HG02884 (cell line): ENCODE data around the gene FTO.

Experiments
- ATAC-seq: cut with Tn5 transposase; IDR thresholded peaks from one replicate; pipeline ENCODE4 v1.9.1; 2021; ENCODE audit warnings: mild to moderate bottlenecking, moderate library complexity; ENCODE audit not compliant: unreplicated experiment

FTO gene

GRCh38 chr16:53986793-53987192 is 282.8 kb downstream of the FTO start:
- no peak for ATAC-seq

GRCh38 chr16:53988136-53988535 is 284.2 kb downstream of the FTO start:
- no peak for ATAC-seq

- no peak for ATAC-seq
Observed at GRCh38 chr16:53989597-53989996, 285.6 kb downstream of the FTO start.

GRCh38 chr16:53991754-53992378 is 287.9 kb downstream of the FTO start:
- no peak for ATAC-seq

GRCh38 chr16:53995378-53995777 is 291.4 kb downstream of the FTO start:
- no peak for ATAC-seq

- ATAC-seq, result no peak
Observed at GRCh38 chr16:53996961-53997360, 293.0 kb downstream of the FTO start.

- ATAC-seq, result no peak
Observed at GRCh38 chr16:53998024-53998810, 294.3 kb downstream of the FTO start.

GRCh38 chr16:53998966-53999522 is 295.1 kb downstream of the FTO start:
- no peak for ATAC-seq

GRCh38 chr16:53999841-54000240 is 295.9 kb downstream of the FTO start:
- ATAC-seq, result no peak

GRCh38 chr16:54000361-54000760 is 296.4 kb downstream of the FTO start:
- no peak for ATAC-seq

GRCh38 chr16:54006693-54007092 is 302.7 kb downstream of the FTO start:
- ATAC-seq, result no peak

- ATAC-seq, result no peak
Observed at GRCh38 chr16:54007504-54007903, 303.5 kb downstream of the FTO start.

- no peak for ATAC-seq
Observed at GRCh38 chr16:54009464-54010176, 305.7 kb downstream of the FTO start.

- no peak for ATAC-seq
Observed at GRCh38 chr16:54015147-54015546, 311.2 kb downstream of the FTO start.

- ATAC-seq, result no peak
Observed at GRCh38 chr16:54022362-54022761, 318.4 kb downstream of the FTO start.

GRCh38 chr16:54026456-54026855 is 322.5 kb downstream of the FTO start:
- no peak for ATAC-seq

GRCh38 chr16:54027062-54027461 is 323.1 kb downstream of the FTO start:
- ATAC-seq, result no peak

- ATAC-seq, result no peak
Observed at GRCh38 chr16:54027558-54027957, 323.6 kb downstream of the FTO start.

- ATAC-seq, result no peak
Observed at GRCh38 chr16:54027995-54028394, 324.0 kb downstream of the FTO start.

GRCh38 chr16:54030451-54030850 is 326.5 kb downstream of the FTO start:
- no peak for ATAC-seq

GRCh38 chr16:54031107-54031760 is 327.3 kb downstream of the FTO start:
- ATAC-seq, result no peak
